Neuronal stem cell (in vitro differentiated cells): ENCODE data around the gene NKX2-8.

Experiments
- DNase-seq: peaks from one replicate; pipeline ENCODE4 v3.0.0-alpha.2; 2013; ENCODE audit warnings: low spot score
- H2AFZ ChIP-seq: one replicate; pipeline ENCODE4 v1.6.1; 2013; ENCODE audit warnings: mild to moderate bottlenecking, low read length, inconsistent platforms
- H2AK5ac ChIP-seq: 2 replicates; pipeline ENCODE4 v1.6.1; 2013; ENCODE audit warnings: low read depth, mild to moderate bottlenecking, inconsistent platforms, low read length, moderate library complexity, mixed read lengths
- H2BK120ac ChIP-seq: 2 replicates; pipeline ENCODE4 v1.6.1; 2013; ENCODE audit warnings: low read depth, mild to moderate bottlenecking, inconsistent platforms, low read length, moderate library complexity, mixed read lengths
- H2BK12ac ChIP-seq: one replicate; pipeline ENCODE4 v1.6.1; 2013; ENCODE audit warnings: low read length, inconsistent platforms
- H2BK15ac ChIP-seq: 2 replicates; pipeline ENCODE4 v1.6.1; 2013; ENCODE audit warnings: mild to moderate bottlenecking, low read length, inconsistent platforms, mixed read lengths
- H2BK5ac ChIP-seq: one replicate; pipeline ENCODE4 v1.6.1; 2013; ENCODE audit warnings: inconsistent platforms, mild to moderate bottlenecking, low read length, moderate library complexity
- H3K14ac ChIP-seq: one replicate; pipeline ENCODE4 v1.6.1; 2013; ENCODE audit warnings: low read length, inconsistent platforms
- H3K18ac ChIP-seq: 2 replicates; pipeline ENCODE4 v1.6.1; 2013; ENCODE audit warnings: low read length, inconsistent platforms
- H3K23ac ChIP-seq: 2 replicates; pipeline ENCODE4 v1.6.1; 2013; ENCODE audit warnings: low read depth, mild to moderate bottlenecking, mixed read lengths, low read length, inconsistent platforms; ENCODE audit not compliant: poor library complexity
- H3K27ac ChIP-seq: replicated peaks from 3 replicates; pipeline ENCODE4 v1.5.1; 2013; ENCODE audit warnings: low read length, inconsistent platforms
- H3K27me3 ChIP-seq, 3 experiments: 2 replicates each; pipeline ENCODE4 v1.6.1; 2013; ENCODE audit warnings: low read length in 3 of 3, mild to moderate bottlenecking in 2 of 3, inconsistent platforms in 1 of 3, low read depth in 1 of 3, mixed read lengths in 1 of 3, moderate library complexity in 1 of 3; ENCODE audit not compliant: control insufficient read depth in 3 of 3, insufficient read depth in 3 of 3
- H3K36me3 ChIP-seq, 2 donors: replicated peaks in 1 of 2; 2 replicates each; pipeline ENCODE4 v1.6.1; 2013; ENCODE audit warnings: low read length in 2 of 2; ENCODE audit not compliant: control insufficient read depth in 2 of 2, insufficient read depth in 2 of 2
- H3K4ac ChIP-seq: 2 replicates; pipeline ENCODE4 v1.6.1; 2013; ENCODE audit warnings: inconsistent platforms, mild to moderate bottlenecking, low read length, moderate library complexity
- H3K4me1 ChIP-seq, 2 donors: 1 replicate in 1 of 2; 2 replicates in 1 of 2; pipeline ENCODE4 v1.6.1; 2013; ENCODE audit warnings: low read length in 2 of 2, low read depth in 1 of 2; ENCODE audit not compliant: control insufficient read depth in 2 of 2, insufficient read depth in 1 of 2
- H3K4me2 ChIP-seq: one replicate; pipeline ENCODE4 v1.6.1; 2013; ENCODE audit warnings: mild to moderate bottlenecking, low read length, inconsistent platforms; ENCODE audit not compliant: insufficient read depth, poor library complexity, severe bottlenecking
- H3K4me3 ChIP-seq, 2 donors: 2 replicates each; pipeline ENCODE4 v1.5.1; 2013; ENCODE audit warnings: low read length in 2 of 2, mild to moderate bottlenecking in 2 of 2, inconsistent platforms in 1 of 2, moderate library complexity in 1 of 2
- H3K79me1 ChIP-seq: one replicate; pipeline ENCODE4 v1.6.1; 2013; ENCODE audit warnings: low read depth, mild to moderate bottlenecking, inconsistent platforms, low read length, moderate library complexity
- H3K9ac ChIP-seq: one replicate; pipeline ENCODE4 v1.6.1; 2013; ENCODE audit warnings: mild to moderate bottlenecking, low read depth, low read length, inconsistent platforms; ENCODE audit not compliant: poor library complexity
- H3K9me3 ChIP-seq, 2 donors: replicated peaks in 1 of 2; 2 replicates each; pipeline versions ENCODE3 to v1.6.1; 2013; ENCODE audit warnings: low read length in 2 of 2, mild to moderate bottlenecking in 2 of 2, inconsistent platforms in 1 of 2, low read depth in 1 of 2, mixed read lengths in 1 of 2, moderate library complexity in 1 of 2; ENCODE audit not compliant: control insufficient read depth in 2 of 2, insufficient read depth in 1 of 2
- H4K8ac ChIP-seq: one replicate; pipeline ENCODE4 v1.6.1; 2013; ENCODE audit warnings: low read depth, mild to moderate bottlenecking, inconsistent platforms, low read length, moderate library complexity
- H4K91ac ChIP-seq: one replicate; pipeline ENCODE4 v1.6.1; 2013; ENCODE audit warnings: low read length, low read depth, mild to moderate bottlenecking, inconsistent platforms; ENCODE audit not compliant: poor library complexity
- WGBS, 2 donors: extraction: QIAGEN DNeasy Blood & Tissue Kit; methylation state at CpG; one replicate each; pipeline ENCODE4 v1.1.7; 2013; ENCODE audit warnings: missing lambda C conversion rate in 2 of 2, mixed read lengths in 1 of 2; ENCODE audit not compliant: insufficient read length in 2 of 2, insufficient replicate concordance in 1 of 2; ENCODE audit errors: extremely low coverage in 2 of 2; 5-methylcytosine and 5-hydroxymethylcytosine counted together

Gene NKX2-8

DNA sequence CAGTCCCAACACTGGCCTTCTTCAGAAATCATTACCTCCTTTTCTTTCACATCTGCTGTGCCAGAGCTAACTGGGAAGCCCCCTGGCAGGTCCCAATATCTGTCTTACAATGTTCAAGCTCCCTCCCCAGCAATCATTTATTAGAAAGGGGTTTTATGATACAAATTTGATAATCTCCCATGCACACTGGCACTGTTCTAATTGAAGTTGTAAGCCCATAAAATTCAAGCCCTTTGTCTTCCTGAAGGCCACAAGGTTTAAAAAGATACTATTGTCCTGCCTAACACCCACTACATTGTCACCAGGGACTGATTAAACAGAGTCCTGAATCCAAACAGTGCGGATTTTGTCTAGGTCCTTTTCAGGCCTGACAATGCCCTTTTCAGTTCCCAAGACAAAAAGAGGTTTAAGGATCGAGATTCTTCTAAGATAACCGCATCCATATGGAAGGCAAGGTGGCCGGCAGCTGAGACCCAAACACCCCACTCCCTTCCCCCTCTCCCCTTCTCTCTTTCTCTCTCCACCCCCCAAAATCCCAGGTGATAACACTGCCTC lies 3.3 kb downstream of the NKX2-8 start:
- H3K36me3 ChIP-seq: no peaks in the 10 kb centered on the region
- H3K27me3 ChIP-seq: peaks cover 36 to 95% (median 73%) of the 10 kb centered on the region in 3 experiments
- no peak overlapping the region for H2AFZ ChIP-seq
- WGBS, 2 donors: no CpG with 5 or more reads among the region's 4 CpGs
- H2AK5ac ChIP-seq: no peak overlapping the region
- H2BK5ac ChIP-seq: no peak overlapping the region
- no peak overlapping the region for H3K4me2 ChIP-seq
- H3K4me1 ChIP-seq: peaks cover 0 to 18% of the 10 kb centered on the region in 2 donors
- no peak overlapping the region for H3K9ac ChIP-seq
- no peak overlapping the region for H3K4ac ChIP-seq
- H3K27ac ChIP-seq: no peak overlapping the region
- no peak overlapping the region for H4K91ac ChIP-seq
- DNase-seq: no peak
- H2BK15ac ChIP-seq: no peak overlapping the region
- no peak overlapping the region for H3K14ac ChIP-seq
- no peak overlapping the region for H3K23ac ChIP-seq
- no peak overlapping the region for H2BK120ac ChIP-seq
- H3K79me1 ChIP-seq: no peaks in the 10 kb centered on the region
- no peak overlapping the region for H3K18ac ChIP-seq
- H2BK12ac ChIP-seq: no peak overlapping the region
- H4K8ac ChIP-seq: no peak overlapping the region
- no peak overlapping the region for H3K4me3 ChIP-seq
- no peaks in the 10 kb centered on the region for H3K9me3 ChIP-seq

DNA sequence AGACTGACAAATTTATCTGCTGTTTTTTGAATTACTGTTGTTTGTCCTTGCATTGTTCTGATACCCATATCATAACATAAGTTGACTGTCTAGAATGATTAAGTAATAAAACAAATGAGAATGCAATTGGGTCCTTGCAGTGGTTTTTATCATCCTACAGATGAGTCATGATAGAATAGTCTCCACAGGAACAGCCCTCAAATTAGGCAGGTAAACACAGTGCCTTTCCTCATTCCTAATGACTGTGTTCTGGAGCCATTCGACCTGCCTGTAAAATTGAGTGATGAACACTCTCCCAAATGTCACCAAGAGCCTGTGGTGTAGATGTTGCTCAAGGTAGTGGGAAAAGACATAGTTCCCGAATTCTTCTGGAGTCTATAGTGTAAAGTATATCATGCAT lies 12.3 kb downstream of the NKX2-8 start:
- DNase-seq: no peak
- Histone ChIP-seq H3K27ac (no peak overlapping the region), H2BK5ac (no peak overlapping the region), H3K79me1 (no peaks in the 10 kb centered on the region), H3K14ac (no peak overlapping the region), H3K4me3 (no peak overlapping the region), H3K36me3 (no peaks in the 10 kb centered on the region), H3K9me3 (no peaks in the 10 kb centered on the region), H2AK5ac (no peak overlapping the region), H3K23ac (no peak overlapping the region), H2BK120ac (no peak overlapping the region), H4K91ac (no peak overlapping the region), H2BK12ac (no peak overlapping the region), H3K4me1 (no peaks in the 10 kb centered on the region), H3K4ac (no peak overlapping the region), H3K27me3 (peaks cover 0 to 39% (median 0%) of the 10 kb centered on the region in 3 experiments), H3K4me2 (no peak overlapping the region), H2AFZ (no peak overlapping the region), H3K9ac (no peak overlapping the region), H2BK15ac (no peak overlapping the region), H3K18ac (no peak overlapping the region), H4K8ac (no peak overlapping the region)
- WGBS, 2 donors: no CpG with 5 or more reads among the region's 2 CpGs

DNA sequence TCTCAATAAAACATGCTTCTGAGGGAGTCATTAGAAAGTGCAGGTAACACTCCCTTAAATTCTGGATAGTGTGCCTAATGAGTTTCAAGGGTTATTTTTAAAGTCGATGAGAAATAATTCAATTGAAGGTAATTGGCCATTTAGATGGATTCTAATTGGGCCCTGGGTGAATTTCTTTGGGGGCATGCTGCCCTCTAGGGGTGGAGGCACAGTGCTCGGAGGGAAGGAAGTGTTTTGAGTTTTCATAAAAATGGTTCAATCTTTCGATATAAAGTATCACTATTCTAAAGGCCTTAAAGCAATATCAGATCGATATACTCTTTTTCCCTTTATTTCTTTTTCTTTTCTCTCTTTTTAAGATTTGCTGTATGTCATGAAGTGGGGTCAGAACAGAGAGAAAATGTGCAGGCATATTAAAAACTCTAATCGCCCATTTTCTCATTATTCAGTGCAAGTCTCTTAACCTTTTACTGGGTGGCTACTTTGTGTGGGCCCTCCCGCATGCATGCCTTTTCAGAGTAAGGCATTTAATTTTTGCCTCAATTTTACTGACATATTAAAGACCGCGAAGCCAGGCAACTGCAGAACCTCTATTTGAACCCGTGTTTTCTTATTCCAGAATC lies 25.5 kb downstream of the NKX2-8 start:
- Histone ChIP-seq H3K4me1 (peaks cover 0 to 2% of the 10 kb centered on the region in 2 donors), H2BK5ac (no peak overlapping the region), H2AK5ac (no peak overlapping the region), H3K27me3 (peaks cover 0 to 50% (median 0%) of the 10 kb centered on the region in 3 experiments), H2BK12ac (no peak overlapping the region), H2BK120ac (no peak overlapping the region), H3K4me3 (no peak overlapping the region), H3K18ac (no peak overlapping the region), H3K36me3 (no peaks in the 10 kb centered on the region), H3K9ac (no peak overlapping the region), H2AFZ (no peak overlapping the region), H3K23ac (no peak overlapping the region), H3K79me1 (no peaks in the 10 kb centered on the region), H3K4ac (no peak overlapping the region), H4K8ac (no peak overlapping the region), H3K14ac (no peak overlapping the region), H3K27ac (no peak overlapping the region), H2BK15ac (no peak overlapping the region), H4K91ac (no peak overlapping the region), H3K4me2 (no peak overlapping the region), H3K9me3 (no peaks in the 10 kb centered on the region)
- no CpG with 5 or more reads among the region's 9 CpGs for WGBS, 2 donors
- DNase-seq: no peak

DNA sequence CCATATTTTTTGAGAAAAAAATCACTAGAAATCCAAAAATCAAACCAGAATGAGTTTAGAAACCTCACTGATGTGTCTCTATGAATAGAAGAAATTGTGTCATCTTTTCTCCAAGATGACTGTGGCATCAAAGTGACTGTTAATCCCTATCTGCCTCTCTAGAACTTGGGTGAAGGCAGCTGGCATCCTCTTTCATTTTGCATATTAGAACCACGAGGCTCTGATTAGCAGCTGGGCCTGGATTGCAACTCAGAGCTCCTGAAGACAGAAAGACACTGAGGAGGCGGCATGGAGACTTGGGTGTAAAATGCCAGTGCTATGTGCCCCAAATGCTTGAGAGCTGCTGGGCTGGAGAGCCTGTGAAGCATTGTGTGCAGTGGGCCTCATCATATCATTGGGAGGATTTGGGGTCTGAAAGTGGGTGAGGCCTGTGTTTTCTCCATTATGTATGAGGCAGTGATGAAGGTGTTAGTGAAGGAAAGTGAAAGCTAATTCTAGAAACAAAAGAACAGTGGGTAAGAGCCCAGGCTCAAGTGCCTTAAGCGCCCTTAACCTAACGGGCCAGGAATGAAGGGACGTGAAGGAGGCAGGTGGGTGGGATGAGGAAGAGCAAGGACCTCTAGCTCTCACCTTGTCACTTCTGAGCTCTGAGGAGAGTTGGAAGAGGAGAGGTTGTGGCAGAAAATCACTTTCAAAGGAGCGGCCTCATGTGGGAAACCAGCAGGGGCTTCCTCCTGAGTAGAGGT lies 26.2 kb downstream of the NKX2-8 start:
- Histone ChIP-seq H3K4ac (no peak overlapping the region), H3K27ac (no peak overlapping the region), H3K4me3 (no peak overlapping the region), H3K14ac (no peak overlapping the region), H4K8ac (no peak overlapping the region), H2BK120ac (no peak overlapping the region), H3K4me2 (no peak overlapping the region), H3K9me3 (no peaks in the 10 kb centered on the region), H2AK5ac (no peak overlapping the region), H3K18ac (no peak overlapping the region), H3K23ac (no peak overlapping the region), H4K91ac (no peak overlapping the region), H3K9ac (no peak overlapping the region), H2AFZ (no peak overlapping the region), H2BK12ac (no peak overlapping the region), H3K79me1 (no peaks in the 10 kb centered on the region), H2BK15ac (no peak overlapping the region), H3K4me1 (peaks cover 0 to 2% of the 10 kb centered on the region in 2 donors), H3K36me3 (no peaks in the 10 kb centered on the region), H3K27me3 (peaks cover 0 to 45% (median 0%) of the 10 kb centered on the region in 3 experiments), H2BK5ac (no peak overlapping the region)
- WGBS, 2 donors: no CpG with 5 or more reads among the region's 6 CpGs
- no peak for DNase-seq
